ENCODE measurements around the gene NINJ1. TPM values are rescaled to one million over a fixed set of nuclear protein-coding genes. Genes with fewer than 3 reads are reported as not detected.

NINJ1 gene
- total and polyA plus RNA-seq, 2 of the 13 experiments (the other 11 are each of a cell fraction or from before 2014, with no cell fraction given) = 81.2 to 92.1 TPM

DNA sequence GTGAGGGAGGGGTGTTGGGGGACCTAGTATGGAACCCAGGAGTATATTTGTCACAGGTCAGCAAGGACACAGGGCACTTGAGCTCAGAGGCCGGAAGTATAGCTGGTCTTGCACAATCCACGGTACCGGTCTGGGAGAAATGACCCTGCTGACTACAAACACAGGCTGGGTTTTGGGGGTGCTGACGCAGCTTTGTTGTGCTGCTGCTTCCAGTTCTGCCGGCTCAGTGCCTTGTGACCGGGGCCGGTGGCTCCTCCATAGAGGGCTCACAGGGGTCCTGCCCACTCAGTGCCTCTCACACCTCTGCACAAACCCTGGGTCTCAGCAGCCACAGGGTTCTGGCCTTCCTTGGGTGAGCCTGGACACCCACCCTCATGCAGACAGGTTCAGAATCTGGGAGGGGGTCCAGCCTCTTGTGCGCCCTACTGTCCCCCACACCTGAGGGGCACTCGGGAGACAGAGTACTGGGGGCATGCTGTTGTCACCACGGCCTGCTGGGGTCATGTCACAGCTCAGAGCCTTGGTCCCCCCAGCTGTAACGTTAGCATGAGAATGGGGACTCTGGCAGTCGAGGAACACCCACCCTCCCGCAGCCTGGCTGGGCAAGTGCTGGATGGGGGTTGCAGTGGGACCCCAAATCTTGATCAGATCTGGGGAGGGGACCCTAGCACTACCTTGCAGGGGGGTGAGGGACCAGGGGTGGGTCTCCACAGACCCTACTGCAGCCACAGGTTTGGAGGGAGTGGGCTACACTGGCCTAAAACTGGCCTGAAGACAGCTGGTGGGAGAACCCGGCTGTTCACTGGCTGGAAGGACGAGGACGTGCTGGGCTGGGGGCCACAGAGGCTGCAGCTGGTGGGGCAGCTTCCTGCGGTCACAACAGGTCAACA, 17.7 kb downstream of the NINJ1 start (continued):
- TF ChIP-seq KDM6A (CRISPR knock-in tag; IDR thresholded peaks at IDR 0.05; ENCODE audit: low read depth) = no peak
- TF ChIP-seq ZNF790 (CRISPR knock-in tag; IDR thresholded peaks at IDR 0.05; ENCODE audit: borderline replicate concordance) = no peak
- TF ChIP-seq ESRRA (CRISPR knock-in tag; IDR thresholded peaks at IDR 0.05; ENCODE audit: low read depth) = peak; percentile 73; the same call in 1 of the 2 replicates
- TF ChIP-seq POLR2AphosphoS5 (IDR thresholded peaks at IDR 0.05; ENCODE audit: low read depth, low read length) = peak; percentile 38; the same call in 1 of the 2 replicates
- TF ChIP-seq, protein P1, sequence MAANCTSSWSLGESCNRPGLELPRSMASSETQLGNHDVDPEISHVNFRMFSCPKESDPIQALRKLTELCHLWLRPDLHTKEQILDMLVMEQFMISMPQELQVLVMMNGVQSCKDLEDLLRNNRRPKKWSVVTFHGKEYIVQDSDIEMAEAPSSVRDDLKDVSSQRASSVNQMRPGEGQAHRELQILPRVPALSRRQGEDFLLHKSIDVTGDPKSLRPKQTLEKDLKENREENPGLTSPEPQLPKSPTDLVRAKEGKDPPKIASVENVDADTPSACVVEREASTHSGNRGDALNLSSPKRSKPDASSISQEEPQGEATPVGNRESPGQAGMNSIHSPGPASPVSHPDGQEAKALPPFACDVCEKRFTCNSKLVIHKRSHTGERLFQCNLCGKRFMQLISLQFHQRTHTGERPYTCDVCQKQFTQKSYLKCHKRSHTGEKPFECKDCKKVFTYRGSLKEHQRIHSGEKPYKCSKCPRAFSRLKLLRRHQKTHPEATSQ (CRISPR knock-in tag; IDR thresholded peaks at IDR 0.05; ENCODE audit: borderline replicate concordance) = no peak
- no peak for TF ChIP-seq REPIN1 (CRISPR knock-in tag; IDR thresholded peaks at IDR 0.05; ENCODE audit: borderline replicate concordance, low read depth)
- no peak for TF ChIP-seq SMARCC2 (IDR thresholded peaks at IDR 0.05)
- TF ChIP-seq POLR2A (IDR thresholded peaks at IDR 0.05; ENCODE audit: insufficient read depth in 1 of 2, low read depth in 2 of 2, low read length in 2 of 2) = no peak
- TF ChIP-seq, protein P2, sequence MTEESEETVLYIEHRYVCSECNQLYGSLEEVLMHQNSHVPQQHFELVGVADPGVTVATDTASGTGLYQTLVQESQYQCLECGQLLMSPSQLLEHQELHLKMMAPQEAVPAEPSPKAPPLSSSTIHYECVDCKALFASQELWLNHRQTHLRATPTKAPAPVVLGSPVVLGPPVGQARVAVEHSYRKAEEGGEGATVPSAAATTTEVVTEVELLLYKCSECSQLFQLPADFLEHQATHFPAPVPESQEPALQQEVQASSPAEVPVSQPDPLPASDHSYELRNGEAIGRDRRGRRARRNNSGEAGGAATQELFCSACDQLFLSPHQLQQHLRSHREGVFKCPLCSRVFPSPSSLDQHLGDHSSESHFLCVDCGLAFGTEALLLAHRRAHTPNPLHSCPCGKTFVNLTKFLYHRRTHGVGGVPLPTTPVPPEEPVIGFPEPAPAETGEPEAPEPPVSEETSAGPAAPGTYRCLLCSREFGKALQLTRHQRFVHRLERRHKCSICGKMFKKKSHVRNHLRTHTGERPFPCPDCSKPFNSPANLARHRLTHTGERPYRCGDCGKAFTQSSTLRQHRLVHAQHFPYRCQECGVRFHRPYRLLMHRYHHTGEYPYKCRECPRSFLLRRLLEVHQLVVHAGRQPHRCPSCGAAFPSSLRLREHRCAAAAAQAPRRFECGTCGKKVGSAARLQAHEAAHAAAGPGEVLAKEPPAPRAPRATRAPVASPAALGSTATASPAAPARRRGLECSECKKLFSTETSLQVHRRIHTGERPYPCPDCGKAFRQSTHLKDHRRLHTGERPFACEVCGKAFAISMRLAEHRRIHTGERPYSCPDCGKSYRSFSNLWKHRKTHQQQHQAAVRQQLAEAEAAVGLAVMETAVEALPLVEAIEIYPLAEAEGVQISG (CRISPR knock-in tag; IDR thresholded peaks at IDR 0.05) = 0 out of 2 replicates have a peak, but pooled peaks have one; percentile 40
- no peak for TF ChIP-seq ZNF282 (IDR thresholded peaks at IDR 0.05; ENCODE audit: partially characterized antibody)
- no peak for TF ChIP-seq SP2 (CRISPR knock-in tag; IDR thresholded peaks at IDR 0.05)
- TF ChIP-seq, protein P3, sequence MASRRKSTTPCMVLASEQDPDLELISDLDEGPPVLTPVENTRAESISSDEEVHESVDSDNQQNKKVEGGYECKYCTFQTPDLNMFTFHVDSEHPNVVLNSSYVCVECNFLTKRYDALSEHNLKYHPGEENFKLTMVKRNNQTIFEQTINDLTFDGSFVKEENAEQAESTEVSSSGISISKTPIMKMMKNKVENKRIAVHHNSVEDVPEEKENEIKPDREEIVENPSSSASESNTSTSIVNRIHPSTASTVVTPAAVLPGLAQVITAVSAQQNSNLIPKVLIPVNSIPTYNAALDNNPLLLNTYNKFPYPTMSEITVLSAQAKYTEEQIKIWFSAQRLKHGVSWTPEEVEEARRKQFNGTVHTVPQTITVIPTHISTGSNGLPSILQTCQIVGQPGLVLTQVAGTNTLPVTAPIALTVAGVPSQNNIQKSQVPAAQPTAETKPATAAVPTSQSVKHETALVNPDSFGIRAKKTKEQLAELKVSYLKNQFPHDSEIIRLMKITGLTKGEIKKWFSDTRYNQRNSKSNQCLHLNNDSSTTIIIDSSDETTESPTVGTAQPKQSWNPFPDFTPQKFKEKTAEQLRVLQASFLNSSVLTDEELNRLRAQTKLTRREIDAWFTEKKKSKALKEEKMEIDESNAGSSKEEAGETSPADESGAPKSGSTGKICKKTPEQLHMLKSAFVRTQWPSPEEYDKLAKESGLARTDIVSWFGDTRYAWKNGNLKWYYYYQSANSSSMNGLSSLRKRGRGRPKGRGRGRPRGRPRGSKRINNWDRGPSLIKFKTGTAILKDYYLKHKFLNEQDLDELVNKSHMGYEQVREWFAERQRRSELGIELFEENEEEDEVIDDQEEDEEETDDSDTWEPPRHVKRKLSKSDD (CRISPR knock-in tag; IDR thresholded peaks at IDR 0.05; ENCODE audit: low read depth) = no peak
- TF ChIP-seq, protein P4, sequence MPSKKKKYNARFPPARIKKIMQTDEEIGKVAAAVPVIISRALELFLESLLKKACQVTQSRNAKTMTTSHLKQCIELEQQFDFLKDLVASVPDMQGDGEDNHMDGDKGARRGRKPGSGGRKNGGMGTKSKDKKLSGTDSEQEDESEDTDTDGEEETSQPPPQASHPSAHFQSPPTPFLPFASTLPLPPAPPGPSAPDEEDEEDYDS (CRISPR knock-in tag; IDR thresholded peaks at IDR 0.05) = peak; percentile 55; the same call in 1 of the 2 replicates
- TF ChIP-seq HMG20A (CRISPR knock-in tag; IDR thresholded peaks at IDR 0.05; ENCODE audit: borderline replicate concordance) = peak; percentile 51; the same call in 1 of the 2 replicates
- peak; percentile 72; the same call in 1 of the 2 replicates for TF ChIP-seq MTA1 (CRISPR knock-in tag; IDR thresholded peaks at IDR 0.05; ENCODE audit: borderline replicate concordance)
- TF ChIP-seq MBNL3 (CRISPR knock-in tag; conservative IDR thresholded peaks at IDR 0.05) = no peak
- TF ChIP-seq, protein P5, sequence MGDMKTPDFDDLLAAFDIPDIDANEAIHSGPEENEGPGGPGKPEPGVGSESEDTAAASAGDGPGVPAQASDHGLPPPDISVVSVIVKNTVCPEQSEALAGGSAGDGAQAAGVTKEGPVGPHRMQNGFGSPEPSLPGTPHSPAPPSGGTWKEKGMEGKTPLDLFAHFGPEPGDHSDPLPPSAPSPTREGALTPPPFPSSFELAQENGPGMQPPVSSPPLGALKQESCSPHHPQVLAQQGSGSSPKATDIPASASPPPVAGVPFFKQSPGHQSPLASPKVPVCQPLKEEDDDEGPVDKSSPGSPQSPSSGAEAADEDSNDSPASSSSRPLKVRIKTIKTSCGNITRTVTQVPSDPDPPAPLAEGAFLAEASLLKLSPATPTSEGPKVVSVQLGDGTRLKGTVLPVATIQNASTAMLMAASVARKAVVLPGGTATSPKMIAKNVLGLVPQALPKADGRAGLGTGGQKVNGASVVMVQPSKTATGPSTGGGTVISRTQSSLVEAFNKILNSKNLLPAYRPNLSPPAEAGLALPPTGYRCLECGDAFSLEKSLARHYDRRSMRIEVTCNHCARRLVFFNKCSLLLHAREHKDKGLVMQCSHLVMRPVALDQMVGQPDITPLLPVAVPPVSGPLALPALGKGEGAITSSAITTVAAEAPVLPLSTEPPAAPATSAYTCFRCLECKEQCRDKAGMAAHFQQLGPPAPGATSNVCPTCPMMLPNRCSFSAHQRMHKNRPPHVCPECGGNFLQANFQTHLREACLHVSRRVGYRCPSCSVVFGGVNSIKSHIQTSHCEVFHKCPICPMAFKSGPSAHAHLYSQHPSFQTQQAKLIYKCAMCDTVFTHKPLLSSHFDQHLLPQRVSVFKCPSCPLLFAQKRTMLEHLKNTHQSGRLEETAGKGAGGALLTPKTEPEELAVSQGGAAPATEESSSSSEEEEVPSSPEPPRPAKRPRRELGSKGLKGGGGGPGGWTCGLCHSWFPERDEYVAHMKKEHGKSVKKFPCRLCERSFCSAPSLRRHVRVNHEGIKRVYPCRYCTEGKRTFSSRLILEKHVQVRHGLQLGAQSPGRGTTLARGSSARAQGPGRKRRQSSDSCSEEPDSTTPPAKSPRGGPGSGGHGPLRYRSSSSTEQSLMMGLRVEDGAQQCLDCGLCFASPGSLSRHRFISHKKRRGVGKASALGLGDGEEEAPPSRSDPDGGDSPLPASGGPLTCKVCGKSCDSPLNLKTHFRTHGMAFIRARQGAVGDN (CRISPR knock-in tag; IDR thresholded peaks at IDR 0.05) = peak; percentile 90
